Glutamatergic neuron (in vitro differentiated cells): Measurements from ENCODE around the gene RFK. TPM values are rescaled to one million over a fixed set of nuclear protein-coding genes. Genes with fewer than 3 reads are reported as not detected.

Experiments
- DNase-seq: peaks from one replicate; pipeline ENCODE4 v3.0.0; 2022
- H3K27ac Mint-ChIP-seq: one replicate; pipeline ENCODE4 v1.8.0; 2020; ENCODE audit warnings: mild to moderate bottlenecking, mixed read lengths, inconsistent platforms; ENCODE audit not compliant: unreplicated experiment
- H3K27me3 Mint-ChIP-seq: one replicate; pipeline ENCODE4 v1.8.0; 2020; ENCODE audit warnings: mild to moderate bottlenecking, moderate library complexity, mixed read lengths, inconsistent platforms; ENCODE audit not compliant: unreplicated experiment
- H3K36me3 Mint-ChIP-seq: one replicate; pipeline ENCODE4 v1.8.0; 2020; ENCODE audit warnings: mild to moderate bottlenecking, mixed read lengths, inconsistent platforms; ENCODE audit not compliant: unreplicated experiment
- H3K4me1 Mint-ChIP-seq: one replicate; pipeline ENCODE4 v1.8.0; 2020; ENCODE audit warnings: mild to moderate bottlenecking, low read depth, mixed read lengths, inconsistent platforms; ENCODE audit not compliant: unreplicated experiment
- H3K4me3 Mint-ChIP-seq: one replicate; pipeline ENCODE4 v1.8.0; 2020; ENCODE audit warnings: mild to moderate bottlenecking, mixed read lengths, inconsistent platforms; ENCODE audit not compliant: unreplicated experiment
- H3K9me3 Mint-ChIP-seq: one replicate; pipeline ENCODE4 v1.8.0; 2020; ENCODE audit warnings: mild to moderate bottlenecking, moderate library complexity, mixed read lengths, inconsistent platforms; ENCODE audit not compliant: unreplicated experiment
- total RNA-seq: library from RNA; stranded (reverse); fragmentation: NEBNext Ultra II Directional; extraction: Animal tissue kit (Norgen Biotek cat#: 25700); gene quantifications from one replicate; pipeline ENCODE4 v1.2.1, GENCODE V29; 2021; ENCODE audit not compliant: unreplicated experiment
- TF ChIP-seq, protein P1 (sequence below): fragments of 200-600 bp; sonication (generic); IDR thresholded peaks from one replicate; pipeline ENCODE4 v1.5.0; 2021; ENCODE audit not compliant: partially characterized antibody, unreplicated experiment

RFK gene
- total RNA-seq, 1 donor from 2014 or later, result 12.7 TPM

DNA sequence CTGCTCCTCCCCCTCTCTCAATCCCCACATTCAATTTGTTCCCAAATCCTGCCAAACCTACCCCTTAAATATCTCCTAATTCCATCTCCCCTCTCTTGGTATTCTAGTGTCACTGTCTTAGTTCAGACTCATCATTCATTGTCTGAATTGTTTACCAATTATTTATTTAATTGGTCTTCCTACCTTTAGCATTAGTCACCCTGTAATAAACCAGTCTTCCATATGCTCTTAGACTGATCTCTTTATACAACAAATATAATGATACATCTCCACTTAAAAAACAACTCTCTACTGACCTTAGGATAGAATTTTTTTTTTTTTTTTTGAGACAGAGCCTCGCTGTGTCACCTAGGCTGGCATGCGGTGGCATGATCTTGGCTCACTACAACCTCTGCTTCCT lies 51.4 kb downstream of the RFK start:
- no peak for DNase-seq
- H3K27me3 Mint-ChIP-seq, result no peaks in the 10 kb centered on the region
- no peak overlapping the region for H3K27ac Mint-ChIP-seq
- H3K4me1 Mint-ChIP-seq, result peaks cover 4% of the 10 kb centered on the region
- TF ChIP-seq, protein P1, sequence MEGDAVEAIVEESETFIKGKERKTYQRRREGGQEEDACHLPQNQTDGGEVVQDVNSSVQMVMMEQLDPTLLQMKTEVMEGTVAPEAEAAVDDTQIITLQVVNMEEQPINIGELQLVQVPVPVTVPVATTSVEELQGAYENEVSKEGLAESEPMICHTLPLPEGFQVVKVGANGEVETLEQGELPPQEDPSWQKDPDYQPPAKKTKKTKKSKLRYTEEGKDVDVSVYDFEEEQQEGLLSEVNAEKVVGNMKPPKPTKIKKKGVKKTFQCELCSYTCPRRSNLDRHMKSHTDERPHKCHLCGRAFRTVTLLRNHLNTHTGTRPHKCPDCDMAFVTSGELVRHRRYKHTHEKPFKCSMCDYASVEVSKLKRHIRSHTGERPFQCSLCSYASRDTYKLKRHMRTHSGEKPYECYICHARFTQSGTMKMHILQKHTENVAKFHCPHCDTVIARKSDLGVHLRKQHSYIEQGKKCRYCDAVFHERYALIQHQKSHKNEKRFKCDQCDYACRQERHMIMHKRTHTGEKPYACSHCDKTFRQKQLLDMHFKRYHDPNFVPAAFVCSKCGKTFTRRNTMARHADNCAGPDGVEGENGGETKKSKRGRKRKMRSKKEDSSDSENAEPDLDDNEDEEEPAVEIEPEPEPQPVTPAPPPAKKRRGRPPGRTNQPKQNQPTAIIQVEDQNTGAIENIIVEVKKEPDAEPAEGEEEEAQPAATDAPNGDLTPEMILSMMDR, result no peak
- peaks cover 2% of the 10 kb centered on the region for H3K9me3 Mint-ChIP-seq
- no peaks in the 10 kb centered on the region for H3K36me3 Mint-ChIP-seq
- H3K4me3 Mint-ChIP-seq, result no peak overlapping the region

DNA sequence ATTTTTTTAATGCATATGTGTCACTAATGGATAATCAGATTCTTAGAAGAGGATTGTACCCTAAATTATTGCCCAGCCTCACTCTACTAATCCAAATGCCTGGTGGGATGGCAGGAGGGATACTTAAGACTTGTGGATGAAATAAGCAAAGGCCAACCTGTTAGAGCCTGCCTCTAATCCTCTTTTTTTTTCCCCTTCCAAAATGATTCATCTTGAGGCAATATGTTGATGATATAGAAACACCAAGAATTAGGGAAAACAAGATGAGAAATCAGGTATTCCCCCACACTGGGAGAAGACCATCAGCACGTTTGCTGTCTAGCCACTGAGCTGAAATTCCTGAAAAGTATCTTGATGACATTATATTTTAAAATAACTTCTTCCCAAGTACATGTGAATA lies 52.0 kb downstream of the RFK start:
- DNase-seq, result no peak
- H3K27me3 Mint-ChIP-seq, result no peaks in the 10 kb centered on the region
- no peak overlapping the region for H3K27ac Mint-ChIP-seq
- peaks cover 3% of the 10 kb centered on the region for H3K4me1 Mint-ChIP-seq
- no peaks in the 10 kb centered on the region for H3K36me3 Mint-ChIP-seq
- TF ChIP-seq, protein P1, result no peak
- peaks cover 2% of the 10 kb centered on the region for H3K9me3 Mint-ChIP-seq
- H3K4me3 Mint-ChIP-seq, result no peak overlapping the region

DNA sequence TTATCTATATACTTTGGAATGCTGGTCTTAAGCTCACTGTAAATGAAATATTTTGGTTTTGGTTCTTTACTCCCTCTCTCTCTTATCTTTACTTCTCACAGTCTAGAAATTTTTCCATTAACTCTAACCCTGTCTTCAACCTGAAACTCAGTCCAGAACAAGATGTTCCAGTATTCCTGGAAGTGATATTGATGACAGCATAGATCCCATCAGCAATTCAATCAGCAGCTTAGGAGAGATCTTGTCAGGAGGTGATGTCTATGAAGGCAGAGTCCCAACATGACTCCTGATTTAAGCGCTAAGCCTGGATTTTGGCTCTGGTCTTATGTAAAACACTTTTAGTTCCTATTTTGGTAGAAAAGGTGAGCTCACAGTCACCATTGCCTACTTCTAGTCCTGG lies 52.6 kb downstream of the RFK start:
- Mint-ChIP-seq H3K9me3 (peaks cover 2% of the 10 kb centered on the region), H3K36me3 (no peaks in the 10 kb centered on the region), H3K4me1 (no peaks in the 10 kb centered on the region), H3K27ac (no peak overlapping the region), H3K4me3 (no peak overlapping the region), H3K27me3 (no peaks in the 10 kb centered on the region)
- no peak for DNase-seq
- TF ChIP-seq, protein P1, result no peak

DNA sequence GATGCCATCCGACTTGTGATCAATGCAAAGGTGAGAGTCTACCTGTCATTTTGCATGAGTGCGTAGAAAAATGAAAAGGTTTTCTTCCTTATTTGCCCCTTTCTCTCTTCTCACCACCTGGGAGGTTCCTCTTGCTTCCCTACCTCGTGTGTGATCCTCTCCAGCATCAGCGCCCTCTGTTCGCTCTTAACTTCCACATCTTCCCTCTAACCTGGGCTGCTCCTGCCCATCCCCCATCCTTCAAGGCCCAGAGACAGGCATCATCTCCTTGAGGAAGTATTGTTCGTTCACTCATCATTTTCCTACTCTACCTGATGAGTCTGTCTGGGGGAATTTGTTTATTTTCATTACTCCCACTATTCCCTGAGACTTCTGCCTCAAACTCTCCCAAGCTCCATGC lies 55.8 kb downstream of the RFK start:
- no peaks in the 10 kb centered on the region for H3K27me3 Mint-ChIP-seq
- DNase-seq, result no peak
- TF ChIP-seq, protein P1, result no peak
- H3K9me3 Mint-ChIP-seq, result peaks cover 2% of the 10 kb centered on the region
- H3K36me3 Mint-ChIP-seq, result no peaks in the 10 kb centered on the region
- H3K27ac Mint-ChIP-seq, result no peak overlapping the region
- no peak overlapping the region for H3K4me3 Mint-ChIP-seq
- peaks cover 4% of the 10 kb centered on the region for H3K4me1 Mint-ChIP-seq

DNA sequence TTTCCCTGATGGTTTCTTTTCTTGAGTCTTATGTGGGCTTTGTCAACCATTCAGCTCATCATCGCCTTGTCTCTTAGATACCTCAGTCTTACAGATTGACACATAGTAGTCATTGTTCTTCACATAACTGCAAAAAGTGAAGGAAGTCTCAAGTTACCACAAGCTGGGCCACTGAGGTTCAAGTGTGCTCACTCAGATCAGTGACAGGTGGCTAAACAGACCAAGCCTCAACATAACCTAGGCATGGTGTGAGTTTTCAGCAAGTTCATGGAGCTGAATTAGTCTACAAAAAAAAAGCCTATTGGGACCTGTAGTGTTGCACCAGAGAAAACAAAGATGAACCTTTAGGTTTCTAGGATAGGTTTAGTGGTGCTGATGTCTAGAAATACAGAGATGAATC lies 58.2 kb downstream of the RFK start:
- Mint-ChIP-seq H3K27ac (no peak overlapping the region), H3K27me3 (no peaks in the 10 kb centered on the region), H3K4me3 (no peak overlapping the region), H3K36me3 (no peaks in the 10 kb centered on the region), H3K9me3 (peaks cover 2% of the 10 kb centered on the region), H3K4me1 (peaks cover 6% of the 10 kb centered on the region)
- TF ChIP-seq, protein P1, result no peak
- DNase-seq, result no peak

Other genes starting within 250 kb of the RFK start
- 1.2 TPM for gene GCNT1, start 64.8 kb upstream of the RFK start, total RNA-seq